Stimulated activated CD4-positive, alpha-beta T cell treated with anti-CD3 and anti-CD28 coated beads, Interleukin-1b, Interleukin-23, amount 100 ng/mL, for 1 hour (primary cell): ENCODE measurements around the gene PLXDC2.

Experiments
- DNase-seq, 2 donors: peaks; one replicate each; pipeline ENCODE4 v3.0.0-alpha.2; 2020; ENCODE audit warnings: low read depth in 2 of 2

Gene PLXDC2

GRCh38 chr10:19911886-19912285, 95.7 kb downstream of the PLXDC2 start:
- DNase-seq, result no peak

- no peak for DNase-seq
Observed at GRCh38 chr10:19913987-19914386, 97.8 kb downstream of the PLXDC2 start.

GRCh38 chr10:19915125-19915524, 98.9 kb downstream of the PLXDC2 start:
- no peak for DNase-seq

GRCh38 chr10:19915816-19916215, 99.6 kb downstream of the PLXDC2 start:
- DNase-seq, result no peak

- no peak for DNase-seq
Observed at GRCh38 chr10:19917751-19918478, 101.7 kb downstream of the PLXDC2 start.

- DNase-seq, result no peak
Observed at GRCh38 chr10:19918794-19919193, 102.6 kb downstream of the PLXDC2 start.

- no peak for DNase-seq
Observed at GRCh38 chr10:19919671-19920070, 103.4 kb downstream of the PLXDC2 start.

- DNase-seq, result no peak
Observed at GRCh38 chr10:19920075-19920726, 104.0 kb downstream of the PLXDC2 start.

GRCh38 chr10:19921300-19922140, 105.3 kb downstream of the PLXDC2 start:
- no peak for DNase-seq

GRCh38 chr10:19922236-19922963, 106.2 kb downstream of the PLXDC2 start:
- no peak for DNase-seq

- DNase-seq, result no peak
Observed at GRCh38 chr10:19925064-19925463, 108.8 kb downstream of the PLXDC2 start.

GRCh38 chr10:19928936-19929335, 112.7 kb downstream of the PLXDC2 start:
- no peak for DNase-seq

- DNase-seq, result no peak
Observed at GRCh38 chr10:19929506-19930140, 113.4 kb downstream of the PLXDC2 start.

GRCh38 chr10:19930936-19931893, 115.0 kb downstream of the PLXDC2 start:
- no peak for DNase-seq

- no peak for DNase-seq
Observed at GRCh38 chr10:19931894-19932590, 115.8 kb downstream of the PLXDC2 start.

- no peak for DNase-seq
Observed at GRCh38 chr10:19932806-19933371, 116.7 kb downstream of the PLXDC2 start.

- DNase-seq, result no peak
Observed at GRCh38 chr10:19933772-19934171, 117.5 kb downstream of the PLXDC2 start.

- DNase-seq, result no peak
Observed at GRCh38 chr10:19935176-19935575, 118.9 kb downstream of the PLXDC2 start.

- DNase-seq, result no peak
Observed at GRCh38 chr10:19936289-19936688, 120.1 kb downstream of the PLXDC2 start.
